ENCODE measurements around the gene MAP3K14.

The MAP3K14 gene

DNA sequence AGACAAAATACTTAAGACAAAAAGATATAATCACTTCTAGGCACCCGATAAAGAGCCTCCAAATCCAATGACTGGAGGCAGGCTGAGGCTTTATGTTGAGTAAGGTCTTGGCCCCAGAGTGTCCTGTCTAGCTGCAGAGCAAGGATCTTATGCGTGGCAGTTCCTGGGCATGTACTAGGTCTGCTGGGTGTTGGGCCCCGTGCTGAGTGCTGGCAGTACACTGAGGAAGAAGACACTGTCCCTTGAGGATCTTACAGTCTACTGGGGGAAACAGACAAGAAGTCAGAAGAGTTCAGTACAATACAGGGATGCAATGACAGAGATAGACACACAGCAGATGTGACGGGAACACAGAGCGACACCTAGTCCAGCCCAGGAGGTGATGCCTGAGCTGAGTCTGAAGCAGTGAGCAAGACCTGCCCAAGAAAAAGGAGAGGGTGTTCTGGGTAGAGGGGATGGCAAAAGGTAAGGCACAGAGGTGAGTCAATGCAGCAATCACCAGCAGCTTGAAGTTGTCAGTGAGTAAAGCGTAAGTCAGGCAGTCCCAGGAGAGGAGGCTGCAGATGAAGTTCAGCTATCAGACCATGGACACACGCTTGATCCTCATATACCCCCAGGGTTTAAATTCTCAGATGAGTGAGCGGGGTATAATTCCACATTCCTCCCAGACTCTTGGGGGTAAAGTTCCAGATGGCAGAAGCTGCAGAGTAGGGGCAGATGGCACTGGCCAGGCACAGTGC, 18.1 kb downstream of the MAP3K14 start:
- no peak for DNase-seq

DNA sequence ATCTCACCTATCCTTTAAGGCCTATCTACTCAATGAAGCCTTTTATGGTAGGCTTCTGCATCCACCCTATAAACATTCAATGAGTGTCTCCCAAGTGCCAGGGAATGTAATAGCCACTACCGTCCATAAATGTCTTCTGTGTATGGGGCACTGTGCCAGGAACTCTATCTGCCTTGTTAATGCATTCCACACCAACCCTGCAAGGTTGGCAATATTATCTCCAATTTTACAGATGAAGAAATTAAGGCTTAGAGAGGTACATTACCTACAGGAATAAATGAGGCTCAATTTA, 20.0 kb downstream of the MAP3K14 start:
- no peak for DNase-seq

DNA sequence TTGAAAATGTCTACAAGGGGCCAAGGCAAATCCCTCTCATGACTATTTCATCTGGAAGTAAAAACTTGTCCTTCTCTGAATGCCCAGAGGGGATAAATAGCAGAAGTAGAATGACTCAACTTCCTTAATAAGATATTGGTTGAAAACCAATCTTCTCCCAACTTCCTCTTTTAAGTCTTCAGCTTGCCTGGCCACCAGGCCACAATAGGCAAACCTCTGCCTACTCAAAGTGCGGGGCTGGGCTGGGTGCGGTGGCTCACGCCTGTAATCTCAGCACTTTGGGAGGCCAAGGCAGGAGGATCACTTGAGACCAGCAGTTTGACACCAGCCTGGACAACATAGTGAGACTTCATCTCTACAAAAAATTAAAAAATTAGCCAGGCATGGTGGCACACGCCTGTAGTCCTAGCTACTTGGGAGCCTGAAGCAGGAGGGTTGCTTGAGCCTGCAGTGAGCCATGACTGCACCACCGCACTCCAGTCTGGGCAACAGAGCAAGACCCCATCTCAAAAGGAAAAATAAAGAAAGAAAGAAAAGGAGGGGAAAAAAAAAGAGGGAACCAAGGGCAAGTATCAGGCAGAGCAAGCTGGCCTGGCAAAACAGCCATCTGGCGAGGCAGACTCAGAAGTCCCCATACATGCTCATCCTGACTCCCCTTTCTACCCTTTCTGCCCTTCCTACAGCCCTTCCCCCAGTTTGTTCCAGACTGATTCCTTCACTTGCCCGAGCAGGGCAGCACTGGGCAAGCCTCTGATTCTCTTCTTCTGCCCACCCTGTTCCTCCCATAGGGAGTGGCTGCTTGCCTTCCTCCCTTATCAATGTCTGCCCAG, 20.6 kb downstream of the MAP3K14 start:
- no peak for DNase-seq

DNA sequence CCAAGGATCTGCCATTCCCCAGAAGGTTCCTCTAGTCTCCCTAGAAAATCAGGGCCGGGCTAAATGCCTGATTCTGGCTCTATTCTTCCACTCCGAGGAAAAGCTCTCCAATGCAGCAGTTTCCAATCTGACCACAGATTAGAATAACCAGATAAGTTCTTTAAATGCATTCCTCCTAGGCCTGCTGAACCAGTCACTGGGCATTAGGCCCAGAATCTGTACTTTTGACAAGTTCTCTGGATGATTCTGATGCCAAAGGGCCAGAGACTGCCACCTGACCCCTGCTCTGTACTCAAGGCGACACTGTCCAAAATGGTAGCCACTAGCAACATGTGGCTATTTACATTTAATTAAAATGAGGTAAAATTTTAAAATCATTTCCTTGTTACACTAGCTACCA, 22.3 kb downstream of the MAP3K14 start:
- no peak for DNase-seq

DNA sequence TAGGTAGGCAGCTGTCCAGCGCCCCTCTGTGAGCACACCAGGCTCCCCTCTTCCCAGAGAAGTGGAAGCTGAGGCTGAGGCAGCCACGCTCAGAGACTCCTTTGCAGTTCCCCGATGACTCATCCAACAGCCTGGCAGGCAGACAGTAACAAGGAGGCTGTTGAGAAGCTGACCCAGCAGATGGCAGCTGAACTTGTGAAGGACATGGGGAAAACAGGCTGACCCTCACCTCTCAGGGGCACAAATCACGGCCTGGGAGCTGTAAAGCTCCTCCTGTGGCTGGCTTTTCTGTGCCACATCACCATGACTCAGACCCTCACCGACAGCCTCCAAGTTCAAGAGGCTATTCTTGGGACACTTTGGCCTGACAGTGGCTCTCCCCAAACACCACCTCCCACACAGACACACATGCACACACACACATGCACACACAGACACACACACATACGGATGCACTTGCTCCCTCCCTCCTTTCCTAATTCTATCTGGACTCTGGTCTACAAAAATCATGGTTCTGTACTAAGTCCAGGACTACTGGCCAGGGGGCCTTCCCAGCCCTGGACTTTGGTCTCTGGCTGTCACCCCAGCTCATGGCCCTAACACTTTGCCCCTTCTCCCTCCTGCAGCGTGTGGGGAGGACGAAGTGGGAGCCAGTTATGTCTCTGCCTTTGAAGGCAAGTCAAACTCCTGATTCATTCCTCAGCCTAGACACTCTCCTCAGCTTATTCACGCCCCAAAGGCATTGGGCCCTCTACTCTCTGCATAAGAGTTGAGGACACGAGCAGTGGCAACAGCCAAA, 23.2 kb downstream of the MAP3K14 start:
- peak; percentile 48 for DNase-seq

DNA sequence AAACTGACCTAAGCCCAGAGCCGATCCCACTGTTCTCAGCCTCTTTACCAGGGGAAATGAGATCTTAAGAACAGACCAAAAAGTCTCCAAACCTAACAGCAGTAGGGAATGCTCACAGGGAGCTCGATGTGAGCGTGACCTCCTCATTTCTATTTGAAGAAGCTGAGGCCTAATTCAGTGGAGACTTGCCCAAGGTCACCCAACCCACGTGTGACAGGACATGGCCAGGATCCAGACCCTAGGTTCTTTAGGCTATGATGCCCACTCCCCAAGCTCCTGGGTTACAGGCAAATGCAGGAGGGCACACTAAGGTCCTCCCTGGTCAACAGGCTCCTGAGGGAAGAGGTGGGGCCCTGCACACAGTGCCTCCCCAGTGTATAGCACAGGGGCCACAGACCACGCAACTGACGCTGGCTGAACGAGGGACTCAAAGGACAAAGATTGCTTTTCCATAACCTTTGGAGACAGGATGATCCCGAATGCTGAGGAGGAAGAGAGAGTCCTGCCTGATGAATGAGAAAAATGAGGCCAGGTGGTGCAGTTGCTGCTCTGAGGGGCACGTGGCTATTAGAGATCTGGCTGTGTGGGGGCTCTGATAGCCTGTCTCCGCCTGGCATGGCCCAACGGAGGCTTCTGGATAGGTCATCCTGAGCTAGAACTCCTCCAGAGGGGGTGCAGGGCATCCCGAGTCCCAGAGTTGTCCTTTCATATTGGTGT, 24.0 kb downstream of the MAP3K14 start:
- no peak for DNase-seq

DNA sequence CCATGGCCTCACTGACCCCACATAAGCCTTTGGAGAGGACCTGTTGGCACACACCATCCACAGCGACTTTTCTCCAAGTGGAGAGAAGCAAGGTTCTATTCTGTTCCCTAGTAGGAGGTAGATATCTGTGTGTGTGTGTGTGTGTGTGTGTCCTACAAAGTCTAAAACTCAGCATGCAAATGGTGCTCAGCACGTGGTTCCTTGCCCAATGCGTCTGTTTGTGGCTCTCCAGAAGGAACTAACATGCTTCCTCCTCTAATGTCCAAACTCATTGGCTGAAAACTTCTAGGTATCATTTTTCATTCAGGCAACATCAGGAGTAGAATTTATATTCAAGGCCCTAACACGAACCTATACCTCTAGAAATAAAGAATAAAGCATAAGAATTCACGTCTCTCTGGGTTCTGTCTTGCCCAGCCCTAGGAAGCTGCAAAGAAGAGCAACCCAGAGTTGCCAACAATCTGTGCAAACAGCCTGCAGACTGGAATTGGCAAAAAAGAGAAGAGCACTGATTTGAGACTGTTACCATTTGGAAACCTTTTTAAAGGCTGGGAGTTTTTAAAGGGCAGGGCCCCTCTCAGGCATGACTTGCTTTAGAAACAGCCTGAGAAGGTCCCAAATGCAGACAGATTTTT, 25.5 kb downstream of the MAP3K14 start:
- DNase-seq = no peak

DNA sequence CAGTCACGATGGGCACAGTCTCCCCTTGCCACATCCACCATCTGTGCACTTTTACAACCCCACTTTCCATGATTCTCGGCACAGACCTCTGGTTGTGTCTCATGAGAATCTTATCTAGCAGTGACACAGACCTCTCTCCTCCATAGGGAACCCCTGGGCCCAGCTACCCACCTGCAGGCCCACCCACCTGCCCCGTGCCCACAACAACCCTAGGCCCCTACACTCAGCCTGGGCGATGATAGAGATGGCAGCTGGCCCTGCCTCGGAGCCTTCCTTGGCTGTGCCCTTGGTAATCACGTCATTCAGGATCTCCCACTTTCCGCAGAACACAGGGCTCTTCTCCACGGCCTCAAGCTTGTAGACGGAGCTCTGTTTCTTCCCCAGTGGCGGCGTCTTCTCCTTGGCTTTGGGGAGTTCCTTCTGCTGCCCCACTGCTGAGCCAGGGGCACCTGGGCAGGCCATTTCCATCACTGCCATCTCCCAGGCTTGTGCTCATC, 26.5 kb downstream of the MAP3K14 start:
- DNase-seq = no peak

DNA sequence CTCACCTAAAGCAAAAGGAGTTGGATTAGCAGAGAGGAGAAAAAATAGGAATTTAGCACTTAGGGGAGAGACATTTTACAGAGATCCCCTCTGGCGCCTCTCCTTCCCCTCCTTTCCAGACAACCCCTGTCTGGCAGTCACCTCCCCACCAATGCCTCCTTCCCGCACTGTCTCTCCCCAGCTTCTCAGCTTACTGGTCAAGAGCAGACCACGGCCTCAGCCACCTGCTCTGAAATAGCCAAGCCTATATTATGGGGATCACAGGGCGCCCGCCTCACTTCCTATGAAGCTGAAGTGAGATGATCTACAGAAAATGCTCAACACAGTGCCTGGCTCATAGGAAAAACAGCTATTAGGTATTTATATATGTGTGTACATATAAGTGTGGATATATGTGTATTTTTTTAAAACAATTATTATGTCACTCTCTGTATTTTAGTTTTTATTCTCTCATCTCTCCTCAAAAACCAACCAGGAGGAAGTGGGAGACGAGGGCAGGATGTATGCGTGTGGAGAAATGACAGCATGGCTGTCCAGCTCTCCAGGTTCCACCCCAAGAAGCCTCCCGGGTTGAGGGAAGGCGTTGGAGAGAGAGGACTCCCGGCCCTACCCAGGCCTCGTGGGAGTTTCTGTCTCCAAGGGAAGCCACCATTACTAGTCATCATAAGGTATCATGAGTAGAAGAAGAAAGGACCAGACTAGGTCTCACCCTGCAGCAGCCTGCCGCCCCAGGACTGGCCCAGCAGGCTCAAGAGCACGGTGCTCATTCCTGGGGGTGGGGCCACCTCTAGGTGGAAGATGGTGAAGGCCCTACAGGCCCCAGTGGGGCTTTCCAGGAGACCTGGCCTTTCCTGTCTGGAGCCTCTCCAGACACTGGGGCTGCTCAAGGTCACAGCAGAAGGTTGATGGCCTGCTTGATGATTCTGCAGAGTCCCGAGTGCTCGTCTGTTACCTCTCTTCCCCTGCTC, 27.2 kb downstream of the MAP3K14 start:
- no peak for DNase-seq

DNA sequence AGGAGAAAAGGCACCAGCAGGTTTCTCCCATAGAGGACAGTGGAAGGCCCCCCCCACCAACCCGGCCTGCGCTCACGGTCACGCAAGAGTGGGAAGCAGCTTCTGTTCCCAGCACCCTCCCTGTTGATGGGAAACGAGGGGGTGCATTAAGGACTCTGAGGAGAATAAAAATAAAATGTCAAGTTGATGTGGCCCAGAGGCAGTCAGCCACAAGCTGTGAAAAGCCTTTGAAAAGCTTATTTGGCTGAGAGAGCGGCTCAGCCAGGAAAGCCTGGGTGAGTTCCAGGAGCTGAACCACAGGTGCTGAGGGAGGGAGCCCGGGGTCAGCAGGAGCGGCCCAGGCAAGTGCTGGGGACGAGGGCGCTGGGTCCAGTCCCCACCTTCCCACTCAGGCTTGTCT, 28.0 kb downstream of the MAP3K14 start:
- no peak for DNase-seq

DNA sequence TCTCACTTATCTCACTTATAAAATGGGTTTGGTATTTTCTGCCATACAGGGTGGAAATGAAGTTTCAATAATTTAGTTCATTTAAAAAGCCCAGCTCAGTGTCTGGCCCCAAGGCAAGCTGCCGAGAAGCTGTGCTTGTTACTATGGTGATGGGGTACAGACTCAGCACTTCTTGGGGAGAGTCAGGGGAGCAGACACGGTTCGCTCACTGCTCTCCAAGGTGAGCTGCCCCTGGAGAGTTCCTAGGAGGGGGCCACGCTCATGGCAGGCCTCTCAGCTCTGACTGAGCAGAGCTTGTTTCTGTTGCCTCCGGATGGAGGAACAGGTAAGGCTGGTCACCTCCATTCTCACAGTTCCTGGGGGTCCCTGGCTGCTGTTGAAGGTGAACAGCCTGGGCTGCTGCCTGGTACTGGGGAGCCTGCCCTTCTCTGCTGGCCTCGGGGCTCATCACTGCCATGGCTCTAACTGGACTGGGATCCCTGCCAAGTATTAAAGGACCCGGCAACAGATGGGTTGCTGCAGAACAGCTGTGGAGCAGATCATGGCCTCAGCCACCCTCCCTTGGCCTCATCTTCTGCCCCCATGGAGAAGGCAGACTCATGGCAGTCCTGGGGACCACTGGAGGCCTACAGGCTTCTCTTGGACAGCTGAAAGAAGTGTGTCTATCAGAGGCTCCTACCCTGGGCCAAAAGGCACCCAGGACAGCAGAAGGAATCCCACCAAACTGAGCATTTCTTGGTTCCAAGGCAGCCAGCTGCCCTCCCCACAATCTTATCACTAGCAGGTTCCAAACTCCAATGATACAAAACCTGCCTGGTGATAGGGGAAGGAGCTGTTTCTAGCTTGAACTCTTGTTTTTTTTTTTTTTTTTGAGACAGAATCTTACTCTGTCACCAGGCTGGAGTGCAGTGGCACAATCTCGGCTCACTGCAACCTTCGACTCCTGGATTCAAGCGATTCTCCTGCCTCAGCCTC, 29.0 kb downstream of the MAP3K14 start:
- no peak for DNase-seq

DNA sequence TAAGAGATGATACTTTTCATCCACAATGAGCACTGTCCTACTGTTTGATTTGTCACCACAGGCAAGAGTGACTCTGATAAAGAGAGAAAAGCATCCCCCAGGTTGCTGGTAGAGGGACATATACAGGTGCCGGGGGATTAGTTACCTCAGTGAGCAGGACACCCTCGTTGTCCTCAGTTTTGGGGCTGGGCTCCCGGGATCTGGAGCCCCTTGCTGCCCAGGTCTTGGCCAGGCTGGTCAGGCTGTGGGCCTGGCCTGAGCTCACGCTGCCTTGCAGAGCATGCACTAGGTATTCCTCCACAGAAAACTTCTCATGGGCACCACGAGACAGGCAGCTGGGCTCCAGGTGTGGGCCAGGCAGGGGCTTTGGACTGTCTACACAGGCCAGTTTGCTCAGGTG, 30.5 kb downstream of the MAP3K14 start:
- DNase-seq = no peak

DNA sequence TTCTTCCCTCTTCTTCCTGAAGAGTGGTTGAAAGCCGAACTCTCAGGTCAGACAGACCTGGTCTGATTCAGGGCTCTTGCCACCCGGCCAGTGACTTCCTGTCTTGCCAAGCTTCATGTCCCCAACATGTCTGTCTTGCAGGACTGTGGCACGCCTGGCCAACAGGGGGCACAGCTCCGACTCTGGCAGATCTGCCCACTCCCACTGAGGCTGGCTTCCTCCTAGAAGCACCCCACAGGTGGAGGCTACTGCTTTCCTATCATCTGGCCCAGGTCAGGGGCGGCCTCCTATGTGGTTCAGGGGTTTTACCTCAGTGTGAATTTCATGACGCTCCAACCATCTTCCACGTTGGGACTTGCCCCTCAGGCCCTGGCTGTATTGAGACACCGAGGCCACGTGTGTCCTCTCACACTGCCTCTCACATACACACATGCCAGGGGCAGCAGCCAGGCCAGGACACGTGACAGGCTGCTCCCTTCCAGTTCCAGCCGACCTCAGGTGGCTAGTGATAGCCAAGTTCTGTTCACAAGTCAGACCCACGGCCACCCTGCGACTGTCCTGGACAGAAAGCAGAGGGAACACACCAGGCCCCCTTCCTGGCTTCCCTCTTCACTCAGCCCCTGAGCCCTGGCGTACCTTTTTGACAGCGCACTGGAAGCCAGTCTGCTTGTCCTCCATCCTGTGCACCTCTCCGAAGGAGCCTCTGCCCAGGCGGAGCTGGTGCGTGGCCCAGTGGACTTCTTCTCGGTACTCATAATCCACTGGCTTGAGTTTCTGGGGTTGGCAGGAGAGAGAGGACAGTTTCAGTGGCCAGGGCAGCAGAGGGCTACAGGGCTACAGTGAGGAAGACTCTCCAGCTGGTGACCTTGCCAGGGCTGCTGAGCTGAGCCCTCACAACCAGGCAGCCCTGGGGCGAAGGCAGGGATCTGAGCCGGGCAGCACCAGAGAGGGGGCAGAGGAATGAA, 32.4 kb downstream of the MAP3K14 start:
- DNase-seq = peak; percentile 60

DNA sequence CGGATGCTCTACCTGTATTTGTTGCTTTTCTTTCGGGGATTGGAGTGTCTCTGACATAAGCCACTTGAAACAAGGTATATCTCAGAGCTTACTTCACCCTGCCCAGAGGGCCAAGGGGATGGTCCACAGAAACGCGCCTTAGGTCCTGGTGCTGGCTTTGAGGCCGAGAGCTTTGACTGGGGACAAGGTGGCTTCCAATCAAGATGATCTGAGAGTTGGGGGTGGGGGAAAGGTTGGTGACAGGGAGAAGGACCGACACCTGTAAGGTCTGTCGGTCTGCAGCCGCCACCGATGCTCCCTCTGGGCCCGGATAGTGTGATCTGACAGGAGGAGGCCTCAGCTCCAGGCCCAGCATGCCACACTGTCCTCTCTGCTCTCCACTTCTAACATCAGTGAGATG, 33.1 kb downstream of the MAP3K14 start:
- DNase-seq = no peak

DNA sequence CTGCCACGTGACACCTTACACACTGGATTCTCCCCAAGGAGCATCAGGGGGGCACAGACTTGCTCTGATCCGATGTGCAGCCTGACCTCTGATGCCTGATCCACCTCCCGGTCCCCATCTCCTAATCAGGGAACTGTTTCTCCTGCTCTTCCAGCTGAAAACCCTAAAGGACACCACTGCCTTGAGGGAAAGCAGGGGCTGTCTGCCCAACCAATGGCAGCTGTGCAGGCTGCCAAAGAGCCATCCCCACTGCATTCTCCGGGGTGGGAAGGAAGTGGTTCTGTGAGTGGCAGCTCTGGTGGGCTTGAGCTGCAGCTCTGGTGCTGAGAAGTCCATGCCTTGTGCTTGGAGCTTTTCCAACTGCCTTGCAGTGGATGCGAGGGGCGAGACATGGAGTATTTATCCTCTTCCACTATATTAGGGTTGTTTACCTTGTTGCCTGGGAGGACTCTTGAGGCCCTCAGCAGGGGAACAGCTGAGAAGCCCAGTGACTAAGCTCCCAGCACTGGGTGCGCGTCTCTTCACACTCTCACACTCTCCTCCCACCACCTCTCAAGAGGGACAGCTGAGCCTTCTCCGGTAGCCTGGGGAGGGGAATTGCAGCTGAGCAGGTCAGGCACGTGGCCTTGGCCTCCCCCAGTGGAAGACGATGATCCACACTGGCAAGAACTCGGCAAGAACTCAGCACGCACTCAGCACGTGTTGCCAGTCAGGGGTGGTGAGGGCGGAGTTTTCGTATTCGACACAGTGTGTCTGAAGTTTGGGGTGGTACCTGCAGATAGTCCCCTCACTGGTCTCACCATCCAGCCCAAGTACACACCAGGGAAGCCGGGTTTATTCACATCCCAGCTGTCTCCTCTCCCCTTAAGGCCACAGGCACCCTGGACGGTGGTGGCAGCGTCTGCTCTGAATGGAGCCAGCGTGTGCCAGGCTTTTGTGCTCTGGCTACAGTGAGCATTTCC, 33.9 kb downstream of the MAP3K14 start:
- no peak for DNase-seq

DNA sequence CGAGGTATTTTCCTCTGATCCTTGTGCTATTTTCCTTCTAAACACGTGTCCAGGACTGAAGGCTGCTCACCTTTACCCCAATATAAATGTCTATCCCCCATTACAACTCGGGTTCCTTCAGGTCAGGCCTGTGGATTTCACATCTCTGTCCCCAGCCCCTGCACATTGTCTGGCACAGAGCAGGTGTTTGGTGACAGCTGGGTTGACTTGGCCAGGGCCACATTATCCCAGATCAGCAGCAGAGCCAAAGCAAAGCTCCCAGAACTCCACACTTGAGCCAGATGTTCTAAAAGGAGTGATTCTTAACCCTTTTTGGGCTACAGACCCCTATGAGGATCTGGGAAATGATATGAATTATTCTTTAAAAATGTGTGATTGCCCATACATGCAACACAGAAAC, 36.9 kb downstream of the MAP3K14 start:
- no peak for DNase-seq

DNA sequence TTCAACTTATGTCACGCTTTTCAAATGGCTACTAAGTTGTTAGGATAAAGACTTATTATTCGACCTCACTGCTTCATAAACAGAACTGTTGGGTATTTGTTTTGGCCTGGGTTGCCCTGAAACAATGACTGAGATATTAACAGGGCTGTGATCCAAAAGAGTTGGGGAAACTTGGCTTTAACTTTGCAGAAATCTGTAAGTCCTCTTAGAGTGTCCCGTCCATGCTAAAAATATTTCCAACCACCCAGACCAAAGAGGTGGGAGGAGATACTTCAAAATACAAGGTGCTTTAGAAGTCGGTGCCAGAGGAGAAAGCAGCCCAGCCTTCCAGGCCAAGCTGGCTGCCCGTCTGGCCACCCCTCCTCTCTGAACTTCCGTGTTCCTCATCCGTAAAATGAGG, 38.8 kb downstream of the MAP3K14 start:
- no peak for DNase-seq
